H1 (cell line): ENCODE data around the gene OMA1.

Experiments
- CBX8 ChIP-seq: fragments of 300-800, 300-1000 bp; sonication (generic); IDR thresholded peaks from 2 replicates; pipeline ENCODE4 v1.7.1; 2016; ENCODE audit warnings: low read depth, low read length, borderline replicate concordance
- CHD1 ChIP-seq: IDR thresholded peaks from 2 replicates; pipeline ENCODE4 v1.6.1; 2012; ENCODE audit warnings: low read depth, low read length, improper control_type of control experiment
- EP300 ChIP-seq, 2 experiments: IDR thresholded peaks; 1 replicate in 1 of 2; 2 replicates in 1 of 2; pipeline ENCODE4 v1.6.1; 2011 to 2012; ENCODE audit warnings: low read depth in 2 of 2, low read length in 2 of 2, mild to moderate bottlenecking in 2 of 2, borderline replicate concordance in 1 of 2, inconsistent platforms in 1 of 2, moderate library complexity in 1 of 2
- HDAC2 ChIP-seq, 2 experiments: fragments of 300-600 bp in 1 of 2; sonication (generic) in 1 of 2; IDR thresholded peaks; 2 replicates each; pipeline ENCODE4 v1.6.1; 2011 to 2012; ENCODE audit warnings: low read depth in 2 of 2, low read length in 2 of 2, mild to moderate bottlenecking in 2 of 2, moderate library complexity in 2 of 2, borderline replicate concordance in 1 of 2, inconsistent platforms in 1 of 2
- MAX ChIP-seq: IDR thresholded peaks from 2 replicates; pipeline ENCODE4 v1.6.1; 2012; ENCODE audit warnings: inconsistent platforms
- NRF1 ChIP-seq: IDR thresholded peaks from 2 replicates; pipeline ENCODE4 v1.6.1; 2011; ENCODE audit warnings: mild to moderate bottlenecking, low read depth, low read length, improper control_type of control experiment
- POU5F1 ChIP-seq: IDR thresholded peaks from 2 replicates; pipeline ENCODE4 v1.6.1; 2011; ENCODE audit warnings: low read depth, mild to moderate bottlenecking, low read length, moderate library complexity
- RAD21 ChIP-seq, 2 experiments: IDR thresholded peaks in 1 of 2; conservative IDR thresholded peaks in 1 of 2; 2 replicates each; pipeline ENCODE4 v1.6.1; 2011; ENCODE audit warnings: low read depth in 2 of 2, low read length in 2 of 2, improper control_type of control experiment in 1 of 2, inconsistent platforms in 1 of 2, mild to moderate bottlenecking in 1 of 2, moderate library complexity in 1 of 2
- RFX5 ChIP-seq: IDR thresholded peaks from 2 replicates; pipeline ENCODE4 v1.6.1; 2011; ENCODE audit warnings: low read depth, low read length, improper control_type of control experiment, borderline replicate concordance
- SP1 ChIP-seq: IDR thresholded peaks from 2 replicates; pipeline ENCODE4 v1.6.1; 2011; ENCODE audit warnings: low read depth, low read length
- SRF ChIP-seq: IDR thresholded peaks from 2 replicates; pipeline ENCODE4 v1.6.1; 2011; ENCODE audit warnings: mild to moderate bottlenecking, low read depth, low read length, moderate library complexity
- TF ChIP-seq, protein P1 (sequence below), 3 experiments: IDR thresholded peaks; 1 replicate in 2 of 3; 2 replicates in 1 of 3; pipeline versions ENCODE4 v1.5.1 to v1.6.1; 2011; ENCODE audit warnings: low read length in 3 of 3, mild to moderate bottlenecking in 3 of 3, inconsistent platforms in 2 of 3, low read depth in 1 of 3, moderate library complexity in 1 of 3; ENCODE audit not compliant: insufficient read depth in 1 of 3; ENCODE audit errors: control extremely low read depth in 1 of 3

DNA sequence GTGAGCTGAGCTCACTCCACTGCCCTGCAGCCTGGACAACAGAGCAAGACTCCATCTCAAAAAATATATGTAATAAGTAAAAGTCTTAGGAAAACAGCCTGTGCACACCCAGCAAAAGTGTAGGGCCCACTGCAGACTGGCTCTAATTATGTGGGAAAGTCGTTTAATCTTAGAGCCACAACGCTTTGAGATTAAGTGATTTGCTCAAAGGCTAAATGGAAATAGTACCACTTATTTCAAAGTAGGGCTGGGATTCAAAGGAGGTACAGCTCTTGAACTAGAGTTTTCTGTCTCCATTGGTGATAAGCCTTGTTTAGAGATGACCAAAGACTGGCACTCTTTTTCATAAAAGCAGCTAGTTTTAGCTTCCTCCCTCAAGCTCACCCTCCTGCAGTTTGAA, 28.3 kb upstream of the OMA1 start:
- TF ChIP-seq EP300 (IDR thresholded peaks at IDR 0.05; ENCODE audit: borderline replicate concordance in 1 of 2, low read depth in 2 of 2, low read length in 2 of 2) (no peak), RAD21 (IDR thresholded peaks at IDR 0.05 in 1 of 2, conservative IDR thresholded peaks at IDR 0.05 in 1 of 2; ENCODE audit: low read depth in 2 of 2, low read length in 2 of 2) (no peak), POU5F1 (no peak), CBX8 (no peak), RFX5 (no peak), SP1 (no peak), MAX (no peak), HDAC2 (IDR thresholded peaks at IDR 0.05; ENCODE audit: borderline replicate concordance in 1 of 2, low read depth in 2 of 2, low read length in 2 of 2) (no peak), NRF1 (no peak), CHD1 (no peak), SRF (no peak)
- TF ChIP-seq, protein P1, sequence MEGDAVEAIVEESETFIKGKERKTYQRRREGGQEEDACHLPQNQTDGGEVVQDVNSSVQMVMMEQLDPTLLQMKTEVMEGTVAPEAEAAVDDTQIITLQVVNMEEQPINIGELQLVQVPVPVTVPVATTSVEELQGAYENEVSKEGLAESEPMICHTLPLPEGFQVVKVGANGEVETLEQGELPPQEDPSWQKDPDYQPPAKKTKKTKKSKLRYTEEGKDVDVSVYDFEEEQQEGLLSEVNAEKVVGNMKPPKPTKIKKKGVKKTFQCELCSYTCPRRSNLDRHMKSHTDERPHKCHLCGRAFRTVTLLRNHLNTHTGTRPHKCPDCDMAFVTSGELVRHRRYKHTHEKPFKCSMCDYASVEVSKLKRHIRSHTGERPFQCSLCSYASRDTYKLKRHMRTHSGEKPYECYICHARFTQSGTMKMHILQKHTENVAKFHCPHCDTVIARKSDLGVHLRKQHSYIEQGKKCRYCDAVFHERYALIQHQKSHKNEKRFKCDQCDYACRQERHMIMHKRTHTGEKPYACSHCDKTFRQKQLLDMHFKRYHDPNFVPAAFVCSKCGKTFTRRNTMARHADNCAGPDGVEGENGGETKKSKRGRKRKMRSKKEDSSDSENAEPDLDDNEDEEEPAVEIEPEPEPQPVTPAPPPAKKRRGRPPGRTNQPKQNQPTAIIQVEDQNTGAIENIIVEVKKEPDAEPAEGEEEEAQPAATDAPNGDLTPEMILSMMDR (IDR thresholded peaks at IDR 0.05; ENCODE audit: control extremely low read depth in 1 of 3, insufficient read depth in 1 of 3, low read depth in 1 of 3, low read length in 3 of 3) = no peak
